ENCODE results near the gene NDUFV1.
"Not testable (repeated sequence)": the region's sequence is repeated elsewhere in the genome, so short reads cannot be mapped to it uniquely, and the experiment has no call there.

Gene NDUFV1

DNA sequence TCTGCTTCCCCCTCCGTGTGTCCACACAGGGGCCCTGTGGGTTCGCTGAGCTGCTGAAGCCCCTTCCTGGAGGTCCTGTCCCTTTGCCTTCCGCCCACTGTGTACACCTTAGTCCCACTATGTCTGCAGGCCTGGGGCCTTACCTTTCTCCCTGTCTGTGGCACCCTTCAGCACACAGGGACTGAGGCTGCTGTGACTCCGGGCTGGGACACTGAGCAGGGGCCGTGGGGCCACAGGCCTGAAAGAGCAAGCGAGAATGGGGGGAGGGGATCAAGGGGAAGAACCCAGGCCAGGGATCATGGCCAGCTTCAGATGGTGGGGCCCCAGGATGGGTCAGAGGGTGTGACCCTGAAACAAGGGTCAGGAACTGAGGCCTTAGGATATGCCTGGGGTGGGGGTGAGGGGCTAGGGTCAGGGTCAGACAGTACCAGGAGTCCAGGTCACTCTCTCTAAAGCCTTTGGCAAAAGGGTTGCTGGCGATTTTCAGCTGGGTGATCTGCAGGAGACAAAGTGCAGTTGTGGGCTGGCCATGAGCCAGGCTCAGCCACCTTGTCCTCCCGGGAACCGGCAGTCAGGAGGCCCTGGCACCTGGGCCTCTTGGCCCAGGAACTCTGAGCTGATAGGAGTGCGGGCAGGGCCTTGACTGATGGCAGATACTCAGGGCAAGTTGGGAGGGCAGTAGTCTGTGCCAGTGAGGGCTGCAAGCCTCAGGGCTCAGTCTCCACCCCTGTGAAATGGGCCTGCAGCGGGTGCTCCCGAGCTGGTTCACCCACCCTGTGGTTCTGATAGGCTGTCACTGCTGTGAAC is 25.6 kb downstream of the NDUFV1 start:
- DNase-seq (ENCODE audit: insufficient read length, low spot score), result no peak
- no peak for TF ChIP-seq TAF1 (IDR thresholded peaks at IDR 0.05; ENCODE audit: low read depth, low read length)
- TF ChIP-seq SPI1 (IDR thresholded peaks at IDR 0.05; ENCODE audit: low read depth, low read length), result no peak
- TF ChIP-seq POLR2A (IDR thresholded peaks at IDR 0.05; ENCODE audit: low read depth, low read length), result no peak
- TF ChIP-seq POLR2AphosphoS5 (IDR thresholded peaks at IDR 0.05; ENCODE audit: low read depth, low read length), result no peak
- TF ChIP-seq POU2F2 (IDR thresholded peaks at IDR 0.05; ENCODE audit: low read depth, low read length), result no peak
- no peak for TF ChIP-seq PAX5 (IDR thresholded peaks at IDR 0.05; ENCODE audit: insufficient read depth, low read length, severe bottlenecking)
- FAIRE-seq, result no peak

DNA sequence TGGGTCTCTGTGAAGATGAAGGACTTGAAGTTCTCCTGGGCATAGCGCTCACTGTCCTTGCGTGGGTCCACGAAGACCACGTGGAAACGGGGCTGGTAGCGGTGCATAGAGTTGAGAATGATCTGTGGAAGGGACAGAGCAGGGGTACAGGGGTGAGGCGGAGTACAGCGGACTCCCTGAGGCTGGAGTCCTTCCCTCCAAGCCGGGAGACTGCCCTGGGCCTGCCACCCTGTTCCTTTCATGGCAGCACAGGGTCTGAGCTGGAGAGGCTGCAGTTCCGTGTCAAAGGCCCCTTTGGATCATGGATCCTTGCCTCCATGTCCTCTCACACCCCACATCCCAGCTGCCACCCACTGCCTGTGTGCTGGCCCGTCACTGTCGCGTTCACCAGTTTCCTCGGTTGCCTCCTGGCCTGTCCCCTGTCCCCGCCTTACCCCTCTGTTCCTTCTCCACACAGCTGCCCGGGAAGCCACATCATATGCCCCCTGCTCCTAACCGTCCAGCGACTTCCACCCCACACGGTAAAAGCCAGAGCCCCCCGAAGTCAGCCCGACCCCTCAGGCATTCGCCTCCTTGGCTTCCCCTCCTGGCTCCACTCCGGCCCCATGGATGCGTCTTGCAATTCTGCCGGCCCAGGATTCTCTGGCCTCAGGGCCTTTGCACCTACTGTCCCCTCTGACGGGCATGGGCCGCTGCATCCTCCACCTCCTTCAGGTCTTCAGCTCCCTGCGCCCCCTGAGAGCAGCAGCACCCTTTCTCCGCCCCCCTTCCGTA is 26.4 kb downstream of the NDUFV1 start:
- DNase-seq (ENCODE audit: insufficient read length, low spot score) (no peak), FAIRE-seq (no peak)
- no peak for TF ChIP-seq POLR2AphosphoS5 (IDR thresholded peaks at IDR 0.05; ENCODE audit: low read depth, low read length)
- no peak for TF ChIP-seq POU2F2 (IDR thresholded peaks at IDR 0.05; ENCODE audit: low read depth, low read length)
- no peak for TF ChIP-seq PAX5 (IDR thresholded peaks at IDR 0.05; ENCODE audit: insufficient read depth, low read length, severe bottlenecking)
- TF ChIP-seq SPI1 (IDR thresholded peaks at IDR 0.05; ENCODE audit: low read depth, low read length), result no peak
- no peak for TF ChIP-seq TAF1 (IDR thresholded peaks at IDR 0.05; ENCODE audit: low read depth, low read length)
- TF ChIP-seq POLR2A (IDR thresholded peaks at IDR 0.05; ENCODE audit: low read depth, low read length), result no peak

DNA sequence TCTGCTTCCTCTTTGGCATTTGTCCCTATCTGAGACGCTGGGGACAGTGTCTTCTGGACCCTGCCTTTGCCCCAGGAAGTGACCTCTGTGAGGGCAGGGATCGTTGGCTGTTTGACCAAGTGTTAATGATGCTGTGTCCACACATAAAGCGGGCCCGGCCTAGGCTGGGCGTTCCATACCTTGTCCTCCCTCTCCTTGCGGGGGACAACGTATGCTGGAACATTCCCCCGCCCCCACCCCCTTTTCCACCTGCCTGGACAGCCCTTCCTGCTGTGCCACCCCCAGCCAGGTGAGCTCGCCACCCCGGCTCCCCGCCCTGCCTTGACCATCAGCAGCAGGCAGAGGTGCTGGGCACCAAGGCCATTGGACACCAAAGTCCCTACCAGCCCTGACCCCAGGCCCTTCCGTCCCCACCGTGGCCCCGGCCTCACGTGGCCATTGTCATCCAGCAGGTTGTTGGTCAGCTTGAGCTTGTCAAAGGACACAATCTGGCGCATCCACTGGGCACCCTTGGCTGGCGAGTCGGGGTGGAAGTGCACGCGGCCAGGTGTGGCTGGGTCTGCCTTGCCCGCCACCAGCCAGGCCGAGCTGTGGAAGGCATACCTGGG is 27.1 kb downstream of the NDUFV1 start:
- no peak for FAIRE-seq
- DNase-seq (ENCODE audit: insufficient read length, low spot score), result no peak
- TF ChIP-seq TAF1 (IDR thresholded peaks at IDR 0.05; ENCODE audit: low read depth, low read length) (no peak), POU2F2 (IDR thresholded peaks at IDR 0.05; ENCODE audit: low read depth, low read length) (no peak), POLR2AphosphoS5 (IDR thresholded peaks at IDR 0.05; ENCODE audit: low read depth, low read length) (no peak), POLR2A (IDR thresholded peaks at IDR 0.05; ENCODE audit: low read depth, low read length) (no peak), PAX5 (IDR thresholded peaks at IDR 0.05; ENCODE audit: insufficient read depth, low read length, severe bottlenecking) (no peak), SPI1 (IDR thresholded peaks at IDR 0.05; ENCODE audit: low read depth, low read length) (no peak)

DNA sequence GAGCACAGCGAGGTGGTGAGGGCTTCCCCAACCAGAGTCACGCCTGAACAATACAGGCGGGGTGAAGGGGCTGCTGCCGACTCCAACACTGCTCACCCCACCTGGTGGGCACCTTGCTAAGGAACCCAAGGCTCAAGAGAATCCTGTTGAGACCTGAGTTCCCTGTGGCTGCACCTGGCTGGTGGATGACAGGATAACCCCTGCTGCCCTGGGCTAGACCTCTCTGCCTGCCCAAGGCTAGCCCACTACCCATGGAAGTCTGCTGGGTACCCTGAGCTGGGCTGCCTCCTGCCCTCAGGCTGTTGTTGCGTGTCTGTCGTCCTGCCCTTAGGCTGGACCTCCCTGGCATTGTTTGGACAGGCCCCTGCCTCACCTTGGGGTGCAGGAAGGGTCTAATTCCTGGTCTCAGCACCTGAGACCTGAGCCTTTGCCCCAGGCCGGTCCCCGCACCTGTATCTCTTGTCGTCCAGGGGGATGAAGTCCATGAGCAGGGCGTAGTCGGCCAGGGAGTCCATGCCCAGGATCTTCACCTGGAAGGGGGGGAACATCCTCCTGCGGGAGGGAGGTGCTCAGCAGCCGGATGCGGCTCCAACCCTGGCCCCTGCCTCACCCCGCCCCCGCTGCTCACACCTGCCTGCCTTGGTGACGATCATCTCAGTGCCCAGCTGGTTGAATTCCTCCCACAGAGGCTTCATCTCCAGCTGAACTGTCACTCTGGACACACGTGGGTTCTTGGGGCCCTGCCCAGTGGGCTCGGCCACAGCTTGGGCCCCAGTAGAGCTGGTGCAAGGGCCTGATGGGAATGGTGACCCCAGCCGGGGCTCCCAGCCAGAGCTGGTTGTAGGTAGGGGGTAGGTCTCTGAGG is 27.9 kb downstream of the NDUFV1 start:
- FAIRE-seq (no peak), DNase-seq (ENCODE audit: insufficient read length, low spot score) (no peak)
- no peak for TF ChIP-seq TAF1 (IDR thresholded peaks at IDR 0.05; ENCODE audit: low read depth, low read length)
- TF ChIP-seq POLR2AphosphoS5 (IDR thresholded peaks at IDR 0.05; ENCODE audit: low read depth, low read length), result no peak
- TF ChIP-seq POLR2A (IDR thresholded peaks at IDR 0.05; ENCODE audit: low read depth, low read length), result no peak
- no peak for TF ChIP-seq PAX5 (IDR thresholded peaks at IDR 0.05; ENCODE audit: insufficient read depth, low read length, severe bottlenecking)
- no peak for TF ChIP-seq SPI1 (IDR thresholded peaks at IDR 0.05; ENCODE audit: low read depth, low read length)

DNA sequence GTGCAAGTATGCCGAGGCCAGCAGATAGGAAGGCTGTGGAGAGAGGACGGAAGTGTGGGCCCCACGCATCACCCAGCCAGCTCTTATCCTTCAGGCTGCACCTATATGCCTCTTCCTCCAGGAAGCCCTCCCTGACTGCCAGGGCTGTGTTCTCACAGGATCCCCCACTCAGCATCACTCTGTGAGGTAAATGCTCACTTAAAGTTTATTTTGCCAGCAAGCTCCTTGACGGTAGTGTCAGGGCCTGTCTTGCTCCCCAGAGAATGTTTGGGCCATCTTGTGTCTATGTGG is 28.4 kb downstream of the NDUFV1 start:
- TF ChIP-seq POLR2AphosphoS5 (IDR thresholded peaks at IDR 0.05; ENCODE audit: low read depth, low read length), result no peak
- DNase-seq (ENCODE audit: insufficient read length, low spot score) (no peak), FAIRE-seq (no peak)

DNA sequence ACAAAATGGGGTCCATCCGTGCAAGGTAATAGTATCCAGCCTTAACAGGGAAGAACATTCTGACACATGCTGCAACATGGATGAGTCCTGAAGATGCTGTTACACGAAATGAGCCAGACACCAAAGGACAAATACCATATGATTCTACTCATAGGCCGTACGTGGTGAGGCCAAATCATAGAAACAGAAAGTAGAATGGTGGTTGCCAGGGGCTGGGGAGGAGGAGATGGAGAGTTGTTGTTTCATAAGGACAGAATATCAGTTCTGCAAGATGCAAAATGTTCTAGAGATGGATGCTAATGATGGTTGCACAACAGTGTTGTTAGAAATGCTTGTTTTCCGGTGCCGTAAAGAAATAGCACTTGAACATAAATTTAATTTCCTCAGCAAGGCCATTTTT is 30.2 kb downstream of the NDUFV1 start:
- TF ChIP-seq POLR2A (IDR thresholded peaks at IDR 0.05; ENCODE audit: low read depth, low read length) (no peak), SPI1 (IDR thresholded peaks at IDR 0.05; ENCODE audit: low read depth, low read length) (no peak), TAF1 (IDR thresholded peaks at IDR 0.05; ENCODE audit: low read depth, low read length) (no peak), PAX5 (IDR thresholded peaks at IDR 0.05; ENCODE audit: insufficient read depth, low read length, severe bottlenecking) (no peak), POU2F2 (IDR thresholded peaks at IDR 0.05; ENCODE audit: low read depth, low read length) (no peak), POLR2AphosphoS5 (IDR thresholded peaks at IDR 0.05; ENCODE audit: low read depth, low read length) (no peak)
- no peak for DNase-seq (ENCODE audit: insufficient read length, low spot score)
- peak; percentile 80 for FAIRE-seq

DNA sequence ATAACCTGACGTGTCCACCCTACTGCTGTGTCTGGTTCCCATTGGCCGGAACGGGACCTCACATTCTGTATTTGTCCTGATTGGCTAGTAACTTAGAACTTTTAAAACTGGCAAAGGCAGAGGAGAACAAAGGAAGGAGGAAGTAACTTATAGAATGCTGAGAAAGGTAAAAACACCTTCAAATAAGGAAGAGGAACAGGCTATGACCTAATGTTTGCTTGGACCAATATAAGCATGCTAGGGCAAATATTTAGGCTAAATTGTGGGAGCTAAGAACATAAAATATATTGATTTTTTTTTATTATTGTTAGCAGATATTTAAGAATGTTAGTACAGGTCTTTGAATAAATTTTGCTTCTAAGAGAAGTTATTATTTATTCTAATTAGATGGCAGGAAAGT is 30.7 kb downstream of the NDUFV1 start:
- not testable (repeated sequence) for FAIRE-seq; DNase-seq (ENCODE audit: insufficient read length, low spot score)

DNA sequence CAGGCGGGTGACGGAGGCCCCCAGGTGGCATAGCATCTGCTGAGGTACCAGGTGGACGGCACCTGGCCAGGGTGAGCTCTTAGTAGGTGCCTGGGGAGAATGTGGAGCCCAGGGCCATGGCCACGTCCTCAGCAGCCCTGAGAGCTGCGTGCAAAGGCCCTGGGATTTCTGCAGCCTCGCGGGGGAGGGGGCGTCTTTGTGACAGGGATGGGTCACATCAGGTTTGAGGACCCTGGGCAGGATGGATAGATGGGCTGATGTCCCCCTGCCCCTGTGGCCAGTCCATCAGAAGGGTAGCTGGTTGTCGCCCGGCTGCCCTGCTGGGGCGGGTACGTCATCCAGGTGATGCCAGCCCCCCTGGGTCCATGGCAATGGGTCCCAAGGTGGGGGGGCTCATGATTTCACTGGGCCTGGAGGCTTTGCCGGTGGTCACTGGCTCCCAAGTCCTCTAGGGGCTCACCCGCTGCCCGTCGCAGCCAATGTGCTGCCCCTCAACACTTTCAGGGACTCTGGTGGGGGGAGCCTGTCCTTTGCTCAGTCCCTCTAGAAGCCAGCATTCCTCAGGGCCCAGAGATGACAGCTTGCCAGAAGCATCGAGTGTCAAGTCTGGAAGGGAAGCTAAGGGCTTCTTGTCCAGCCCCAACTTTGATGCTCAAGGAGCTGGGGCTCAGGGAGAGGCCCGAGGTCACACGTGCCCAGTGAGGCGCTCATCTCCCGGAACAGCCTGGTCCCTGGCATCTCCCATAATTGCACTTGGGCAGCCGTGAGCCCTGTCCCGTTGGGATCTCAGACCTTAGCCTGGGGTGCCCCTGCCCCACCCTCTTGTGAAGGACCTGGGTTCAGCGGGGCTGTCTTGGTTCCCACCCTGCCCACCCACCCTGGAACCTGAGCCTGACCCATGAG is 32.0 kb downstream of the NDUFV1 start:
- DNase-seq (ENCODE audit: insufficient read length, low spot score) (no peak), FAIRE-seq (no peak)
- TF ChIP-seq SPI1 (IDR thresholded peaks at IDR 0.05; ENCODE audit: low read depth, low read length) (no peak), TAF1 (IDR thresholded peaks at IDR 0.05; ENCODE audit: low read depth, low read length) (no peak), POU2F2 (IDR thresholded peaks at IDR 0.05; ENCODE audit: low read depth, low read length) (no peak), PAX5 (IDR thresholded peaks at IDR 0.05; ENCODE audit: insufficient read depth, low read length, severe bottlenecking) (no peak), POLR2A (IDR thresholded peaks at IDR 0.05; ENCODE audit: low read depth, low read length) (no peak), POLR2AphosphoS5 (IDR thresholded peaks at IDR 0.05; ENCODE audit: low read depth, low read length) (no peak)

All from GM12891 (cell line).